ENCODE data around the gene SHPK.

The SHPK gene

DNA sequence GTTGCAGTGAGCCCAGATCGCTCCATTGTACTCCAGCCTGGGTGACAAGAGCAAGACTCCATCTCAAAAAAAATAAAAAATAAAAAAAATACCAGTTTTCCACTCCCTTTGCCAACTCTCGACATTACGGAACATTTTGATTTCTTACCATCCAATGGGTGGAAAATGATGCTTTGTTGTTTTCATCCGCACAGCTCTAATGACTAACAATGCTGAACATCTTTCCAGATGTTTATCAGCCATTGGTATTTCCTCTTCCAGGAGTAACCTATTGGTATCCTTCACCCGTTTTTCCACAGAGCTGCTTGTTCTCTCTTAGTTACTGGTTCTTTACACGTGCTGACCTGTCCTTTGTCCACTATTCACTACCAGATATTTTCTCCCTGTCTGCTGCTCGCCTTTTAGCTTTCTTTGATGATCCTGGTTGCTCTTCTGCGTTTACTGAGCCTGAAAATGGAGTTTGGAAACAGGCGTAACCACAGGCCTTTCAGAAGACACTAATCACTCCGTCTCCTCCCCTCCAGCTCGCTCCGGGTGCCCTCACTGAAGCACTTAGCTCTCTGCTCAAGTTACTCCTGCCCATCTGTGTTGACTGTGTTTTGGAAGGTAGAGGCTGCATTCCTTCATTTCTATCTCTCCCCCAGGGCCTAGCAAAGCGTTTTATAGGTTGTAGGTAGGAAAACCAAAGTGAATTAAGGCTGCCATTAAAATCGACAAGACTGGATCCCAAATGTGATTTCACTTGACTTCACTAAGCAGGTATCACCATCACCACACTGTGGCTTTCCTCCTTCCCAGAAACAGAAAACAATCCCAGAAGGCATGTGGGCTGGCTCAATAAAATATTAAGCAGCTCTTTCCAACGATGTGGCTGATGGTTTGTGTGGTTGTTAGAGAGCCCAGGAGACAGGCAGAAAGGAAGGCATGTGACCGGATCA is 8.9 kb downstream of the SHPK start:
- DNase-seq, result no peak

- no peak for DNase-seq
Measured at GRCh38 chr17:3622977-3623594, 13.0 kb downstream of the SHPK start.

DNA sequence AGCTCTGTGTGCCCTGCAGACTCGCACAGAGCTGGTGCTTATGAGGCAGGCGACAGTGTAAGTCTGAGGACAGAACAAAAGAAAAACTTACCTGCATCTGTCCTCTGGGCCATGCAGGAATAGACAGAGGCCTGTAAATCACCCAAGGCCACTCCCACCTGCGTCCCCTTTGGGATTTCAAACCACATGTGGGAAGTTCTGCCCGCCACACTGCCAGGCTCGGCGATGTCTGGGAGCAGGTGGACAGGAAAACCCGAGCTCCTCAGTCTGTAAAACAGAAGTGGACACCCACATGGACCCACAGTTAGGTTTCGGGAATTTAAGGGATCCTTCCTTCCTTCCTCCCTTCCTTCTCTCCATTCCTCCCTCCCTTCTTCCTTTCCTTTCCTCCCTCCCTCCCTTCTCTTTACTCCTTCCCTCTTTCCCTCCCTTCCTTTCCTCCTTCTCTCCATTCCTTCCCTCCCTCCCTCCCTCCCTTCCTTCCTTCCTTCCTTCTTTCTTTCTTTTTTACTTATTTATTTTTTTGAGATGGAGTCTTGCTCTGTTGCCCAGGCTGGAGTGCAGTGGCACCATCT is 14.8 kb downstream of the SHPK start:
- DNase-seq, result no peak

DNA sequence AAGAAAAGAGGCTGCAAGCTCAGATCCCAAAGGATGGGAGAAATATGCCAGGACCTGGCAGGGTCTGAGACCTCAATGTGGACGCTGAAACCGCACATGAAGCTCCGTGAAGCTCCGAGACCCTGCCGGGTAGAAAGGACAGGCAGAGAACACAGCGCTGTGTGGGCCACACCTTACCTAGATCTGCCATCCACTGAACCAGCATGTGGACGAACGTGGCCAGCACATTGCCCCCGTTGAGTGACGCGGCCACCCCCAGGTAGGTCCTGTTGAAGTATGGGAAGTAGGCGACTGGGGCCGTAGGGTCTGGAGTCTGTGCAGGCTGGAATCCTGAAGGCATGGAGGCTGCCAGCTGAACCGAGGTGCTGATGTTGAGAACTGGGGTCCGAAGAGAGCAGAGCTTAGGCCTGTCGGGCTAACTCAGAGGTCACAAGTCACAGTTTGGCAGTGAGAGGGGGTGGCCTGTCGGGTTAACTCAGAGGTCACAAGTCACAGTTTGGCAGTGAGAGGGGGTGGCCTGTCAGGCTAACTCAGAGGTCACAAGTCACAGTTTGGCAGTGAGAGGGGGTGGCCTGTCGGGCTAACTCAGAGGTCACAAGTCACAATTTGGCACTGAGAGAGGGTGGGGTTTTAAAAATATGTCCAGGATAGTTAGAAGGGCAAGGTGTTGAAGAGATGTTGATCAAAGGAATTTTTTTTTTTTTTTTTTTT is 20.7 kb downstream of the SHPK start:
- DNase-seq, result no peak

DNA sequence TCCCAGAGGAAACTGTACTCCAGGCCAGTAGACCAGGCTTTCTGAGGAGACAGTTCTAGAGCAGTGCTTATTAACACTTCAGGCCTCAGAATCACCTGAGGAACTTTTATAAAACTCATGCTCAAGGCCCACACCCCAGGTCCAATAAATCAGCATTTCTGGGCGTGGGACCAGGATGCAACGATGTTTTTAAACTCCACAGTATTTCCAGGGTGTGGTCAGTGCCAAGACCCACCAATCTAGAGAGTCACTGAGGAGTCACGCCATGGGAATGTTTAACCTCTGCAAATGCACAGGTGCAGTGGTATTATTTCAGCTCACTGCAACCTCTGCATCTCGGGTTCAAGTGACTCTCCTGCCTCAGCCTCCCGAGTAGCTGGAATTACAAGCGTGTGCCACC is 22.9 kb downstream of the SHPK start:
- no peak for DNase-seq

DNA sequence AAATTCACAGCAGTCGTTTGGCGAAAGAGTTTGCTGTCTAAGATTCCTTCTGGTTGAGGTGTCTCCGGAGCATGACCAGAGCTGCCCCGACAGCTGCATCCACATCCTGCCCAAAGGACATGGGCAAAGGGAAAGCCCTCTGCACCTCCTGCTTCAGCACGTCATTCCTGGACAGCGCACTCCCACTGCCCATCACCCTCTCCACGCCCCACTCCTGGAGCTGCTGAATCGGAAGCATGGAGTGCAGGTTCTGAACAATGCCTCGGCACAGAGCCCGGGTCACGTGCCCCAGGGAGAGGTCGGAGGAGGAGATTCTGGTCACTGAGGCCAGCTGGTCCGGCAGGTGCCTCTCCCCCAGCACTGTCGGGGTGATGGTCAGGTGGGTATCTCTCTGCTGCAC is 25.5 kb downstream of the SHPK start:
- no peak for DNase-seq

DNA sequence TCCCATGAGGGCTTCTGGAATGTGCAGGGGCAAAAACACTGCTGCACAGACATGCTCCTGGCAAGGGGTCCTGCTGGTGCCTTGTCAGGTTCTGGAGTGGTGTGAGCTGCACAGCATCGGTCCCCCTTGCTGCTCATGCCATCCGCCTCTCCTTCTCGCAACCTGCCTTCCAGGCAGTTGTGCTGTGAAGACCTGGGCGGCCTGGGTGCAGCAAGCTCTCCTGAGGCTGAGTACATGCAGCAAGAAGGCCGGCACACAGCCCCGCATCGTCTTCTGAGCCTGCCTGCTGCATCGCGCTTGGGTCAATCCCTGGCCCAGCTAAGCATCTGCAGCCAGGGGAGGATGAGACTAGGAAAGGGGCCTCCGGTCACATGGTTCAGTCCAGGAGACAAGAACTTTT is 26.4 kb downstream of the SHPK start:
- DNase-seq, result no peak

DNA sequence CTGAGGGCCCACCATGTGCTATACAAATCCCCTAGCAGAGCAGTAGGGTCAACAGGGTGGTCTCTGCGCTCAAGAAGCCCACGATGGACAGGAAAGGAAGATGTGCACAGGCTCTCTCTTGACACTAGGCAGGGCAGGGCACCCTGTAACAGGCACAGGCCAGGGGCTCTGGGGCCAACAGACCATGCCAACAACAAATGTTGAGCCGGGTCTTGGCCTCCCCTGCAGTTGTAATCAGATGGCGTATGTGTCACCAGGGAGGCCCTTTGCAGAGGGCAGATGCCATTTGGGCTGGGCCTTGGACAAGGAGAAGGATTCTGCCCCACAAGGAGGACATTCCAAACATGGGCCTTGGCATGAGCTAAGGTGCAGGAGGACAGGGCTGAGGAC is 32.2 kb downstream of the SHPK start:
- DNase-seq, result no peak

DNA sequence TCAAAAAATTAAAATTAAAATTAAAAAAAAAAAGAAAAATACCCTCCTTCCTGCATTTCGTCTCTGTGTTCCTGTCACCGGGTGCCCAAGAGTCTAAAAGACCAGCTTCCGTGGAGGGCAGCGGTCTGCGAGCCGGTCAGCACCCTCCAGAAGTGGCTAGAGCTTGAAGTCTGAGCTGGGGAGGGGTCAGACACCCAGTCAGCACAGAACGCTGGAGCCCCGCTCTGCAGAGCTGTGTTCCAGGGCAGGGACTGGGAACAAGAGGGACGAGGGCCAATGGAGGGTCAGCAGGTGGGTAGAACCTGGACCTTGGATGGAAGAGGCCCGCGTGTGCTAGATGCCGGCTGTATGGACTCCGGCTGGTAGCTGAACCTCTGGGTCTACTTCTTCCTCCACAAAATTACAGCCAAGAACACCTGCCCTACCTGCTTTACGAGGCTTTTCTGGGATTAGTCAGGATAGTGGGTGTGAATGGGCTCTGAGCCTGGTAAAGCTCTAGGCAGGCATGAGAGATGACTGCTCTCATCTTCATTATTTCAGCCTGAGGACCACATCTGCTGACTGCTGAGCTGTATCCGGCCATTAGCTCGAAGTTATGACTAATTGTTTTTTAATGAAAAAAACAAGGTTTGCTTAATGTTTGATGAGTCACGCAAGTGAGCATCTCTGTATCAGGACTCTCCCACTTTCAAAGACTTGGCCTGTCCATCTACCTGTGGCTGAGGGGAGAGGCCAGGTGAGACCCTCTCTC is 32.8 kb downstream of the SHPK start:
- DNase-seq, result no peak

- no peak for DNase-seq
Measured at GRCh38 chr17:3602499-3602898, 33.6 kb downstream of the SHPK start.

DNA sequence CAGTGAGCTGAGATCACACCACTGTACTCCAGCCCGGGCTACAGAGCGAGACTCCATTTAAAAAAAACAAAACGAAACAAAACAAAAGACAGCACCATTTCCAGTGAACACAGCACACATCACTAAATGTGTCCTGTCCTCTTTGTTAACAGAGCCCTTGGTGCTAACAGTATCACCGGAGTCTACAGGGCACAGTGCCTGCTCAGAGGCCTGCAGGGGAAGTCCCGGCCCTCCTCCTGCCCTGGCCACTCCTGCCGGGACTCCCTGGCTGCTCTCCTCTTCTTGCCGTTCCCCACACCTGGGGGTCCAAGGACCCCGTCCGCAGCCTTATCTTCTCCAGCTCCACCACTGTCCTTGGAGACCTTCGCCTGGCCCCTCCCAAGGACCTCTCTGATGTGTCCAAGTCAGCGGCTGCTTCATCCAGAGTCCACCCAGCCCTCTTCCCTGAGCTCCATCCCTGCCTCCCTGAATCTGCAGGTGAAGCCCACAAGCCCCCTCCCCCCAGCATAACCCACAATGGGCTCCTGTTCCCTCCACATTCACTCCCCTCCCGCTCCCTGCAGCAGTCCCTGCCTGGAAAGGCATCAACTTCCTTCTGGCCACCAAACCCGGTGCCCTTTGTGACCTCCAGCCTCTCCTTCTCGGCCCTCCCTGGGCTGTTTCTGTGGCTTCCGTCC is 35.4 kb downstream of the SHPK start:
- no peak for DNase-seq

GRCh38 chr17:3598078-3598477 is 38.0 kb downstream of the SHPK start:
- DNase-seq, result no peak

GRCh38 chr17:3596804-3597464 is 39.1 kb downstream of the SHPK start:
- no peak for DNase-seq

GRCh38 chr17:3594976-3595375 is 41.1 kb downstream of the SHPK start:
- DNase-seq, result no peak

- no peak for DNase-seq
Measured at GRCh38 chr17:3594051-3594800, 41.8 kb downstream of the SHPK start.

DNA sequence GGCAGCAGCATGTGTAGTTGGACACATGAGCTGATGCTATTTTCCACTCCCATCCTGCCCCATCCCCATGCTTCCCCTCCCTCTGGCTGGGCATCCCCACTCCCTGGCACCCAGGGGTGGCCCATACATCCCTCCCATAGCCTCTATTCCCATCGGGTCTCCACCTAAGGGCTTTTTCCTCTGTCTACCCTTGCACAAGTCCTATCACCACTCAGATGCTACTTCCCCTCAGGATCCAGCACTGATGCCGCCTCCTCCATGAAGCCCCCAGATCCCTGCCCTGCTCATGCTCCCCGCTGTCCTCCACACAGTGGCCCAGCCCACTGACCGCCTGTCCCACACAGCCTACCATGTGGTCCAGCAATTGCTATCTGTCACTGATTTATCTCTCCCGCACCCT is 42.7 kb downstream of the SHPK start:
- DNase-seq, result no peak

GRCh38 chr17:3592216-3592860 is 43.7 kb downstream of the SHPK start:
- no peak for DNase-seq

DNA sequence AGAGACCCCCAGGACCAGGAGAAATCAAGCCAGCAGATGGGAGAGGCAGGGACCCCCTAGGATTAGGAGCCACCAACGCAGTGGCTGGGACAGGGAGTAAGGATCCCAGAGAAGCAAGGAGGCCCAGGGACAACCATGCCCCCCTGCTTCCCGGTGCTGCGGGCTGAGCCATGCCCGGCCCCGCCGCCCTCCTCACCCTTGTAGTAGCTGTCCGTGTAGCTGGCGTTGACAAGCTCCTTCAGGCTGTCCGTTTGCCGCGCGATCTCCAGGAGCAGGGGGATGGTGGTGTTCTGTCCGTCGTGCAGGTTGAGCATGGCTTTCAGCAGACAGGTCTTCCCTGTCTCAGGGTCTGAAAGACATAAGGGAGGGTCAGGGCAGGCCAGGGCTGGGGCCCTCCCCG is 45.3 kb downstream of the SHPK start:
- no peak for DNase-seq

DNA sequence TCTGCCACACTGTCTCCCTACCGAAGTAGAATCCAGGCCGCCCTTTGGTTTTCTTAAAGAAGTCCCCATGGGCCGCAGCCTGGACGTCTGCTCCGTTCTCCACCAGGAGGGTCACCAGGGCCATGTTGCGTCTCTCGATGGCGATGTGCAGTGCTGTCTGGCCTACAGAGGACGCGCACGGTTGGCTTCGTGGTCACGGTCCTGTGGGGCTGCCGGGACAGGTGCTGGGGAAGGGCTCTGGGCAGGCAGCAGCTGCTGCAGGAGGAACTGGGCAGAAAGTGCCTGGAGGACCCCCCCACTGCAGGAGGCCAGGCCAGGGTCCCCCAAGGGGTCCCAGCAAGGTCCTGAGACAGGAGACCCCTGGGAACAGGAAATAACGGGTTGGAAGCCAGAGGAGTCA is 45.8 kb downstream of the SHPK start:
- no peak for DNase-seq

GRCh38 chr17:3589784-3590183 is 46.3 kb downstream of the SHPK start:
- DNase-seq, result no peak

Data from stimulated activated naive CD4-positive, alpha-beta T cell (primary cell).